B cell (primary cell): Measurements from ENCODE around the gene TAS2R41. TPM values are rescaled to one million over a fixed set of nuclear protein-coding genes. Genes with fewer than 3 reads are reported as not detected.

Experiments used
- ATAC-seq: fragments of 200-7000 bp; cut with Tn5 transposase; one replicate; pipeline ENCODE4 v1.10.0; 2021; ENCODE audit warnings: low read depth, mild to moderate bottlenecking, moderate number of reproducible peaks, moderate library complexity
- CTCF ChIA-PET: fragments of 350-600 bp; sonication (Branson Sonifier 250); formaldehyde crosslinking; loops from one replicate; lab custom pipeline; 2021; ENCODE audit warnings: antibody characterized with exemption, inconsistent platforms; lab: Charles Lee
- POLR2A ChIA-PET: fragments of 350-600 bp; sonication (Branson Sonifier 250); formaldehyde crosslinking; loops from one replicate; lab custom pipeline; 2021; ENCODE audit warnings: antibody characterized with exemption; lab: Charles Lee
- DNase-seq: peaks from one replicate; pipeline ENCODE4 v3.0.0; 2013
- H2AFZ ChIP-seq: 2 replicates; pipeline ENCODE4 v1.6.1; 2012; ENCODE audit warnings: mild to moderate bottlenecking, low read depth, low read length; ENCODE audit not compliant: insufficient read depth, poor library complexity, severe bottlenecking
- H3K27ac ChIP-seq, 2 donors: 1 replicate in 1 of 2; 2 replicates in 1 of 2; pipeline ENCODE4 v1.5.1; 2012 to 2013; ENCODE audit warnings: low read length in 2 of 2, mild to moderate bottlenecking in 2 of 2, moderate library complexity in 1 of 2
- H3K27me3 ChIP-seq, 4 experiments: fragments of 200-600 bp in 1 of 4; sonication (generic) in 1 of 4; replicated peaks in 1 of 4; 1 replicate in 2 of 4; 2 replicates in 2 of 4; pipeline versions ENCODE4 v1.6.1 to v1.7.0; 2013 to 2016; ENCODE audit warnings: low read length in 3 of 4, mild to moderate bottlenecking in 2 of 4, mixed read lengths in 1 of 4, moderate library complexity in 1 of 4; ENCODE audit not compliant: insufficient read depth in 4 of 4, control insufficient read depth in 3 of 4; ENCODE audit errors: control extremely low read depth in 1 of 4
- H3K36me3 ChIP-seq, 2 experiments: replicated peaks in 1 of 2; 1 replicate in 1 of 2; 2 replicates in 1 of 2; pipeline versions ENCODE4 v1.6.1 to v1.7.1; 2013; ENCODE audit warnings: low read length in 1 of 2; ENCODE audit not compliant: insufficient read depth in 2 of 2, control insufficient read depth in 1 of 2; ENCODE audit errors: control extremely low read depth in 1 of 2, extremely low read depth in 1 of 2
- H3K4me1 ChIP-seq, 2 donors: fragments of 200-600 bp in 1 of 2; sonication (generic) in 1 of 2; 1 replicate in 1 of 2; 2 replicates in 1 of 2; pipeline versions ENCODE4 v1.5.1 to v1.6.1; 2013 to 2017; ENCODE audit warnings: low read length in 2 of 2; ENCODE audit not compliant: control insufficient read depth in 2 of 2, insufficient read depth in 2 of 2
- H3K4me2 ChIP-seq: replicated peaks from 2 replicates; pipeline ENCODE3; 2012; ENCODE audit warnings: mild to moderate bottlenecking, low read depth, low read length; ENCODE audit not compliant: poor library complexity, severe bottlenecking
- H3K4me3 ChIP-seq, 5 experiments: fragments of 200-600 bp in 1 of 5; sonication (generic) in 1 of 5; 1 replicate in 3 of 5; 2 replicates in 2 of 5; pipeline versions ENCODE4 v1.5.1 to v1.7.0; 2011 to 2016; ENCODE audit warnings: low read length in 4 of 5, mild to moderate bottlenecking in 4 of 5, low read depth in 2 of 5, control low read depth in 1 of 5, moderate library complexity in 1 of 5; ENCODE audit not compliant: insufficient read depth in 1 of 5; ENCODE audit errors: control extremely low read depth in 1 of 5, extremely low read depth in 1 of 5
- H3K79me2 ChIP-seq: fragments of 200-600 bp; sonication (generic); one replicate; pipeline ENCODE4 v1.6.0; 2016; ENCODE audit warnings: low read length; ENCODE audit not compliant: control insufficient read depth, insufficient read depth
- H3K9ac ChIP-seq: fragments of 200-600 bp; sonication (generic); 2 replicates; pipeline ENCODE4 v1.6.1; 2017; ENCODE audit warnings: mild to moderate bottlenecking, low read length, moderate library complexity
- H3K9me3 ChIP-seq, 3 donors: one replicate each; pipeline versions ENCODE4 v1.6.1 to v1.7.1; 2013; ENCODE audit warnings: low read length in 2 of 3; ENCODE audit not compliant: control insufficient read depth in 2 of 3, insufficient read depth in 1 of 3; ENCODE audit errors: control extremely low read depth in 1 of 3
- H4K20me1 ChIP-seq: 2 replicates; pipeline ENCODE4 v1.6.0; 2012; ENCODE audit warnings: mild to moderate bottlenecking, low read length; ENCODE audit not compliant: insufficient read depth, control insufficient read depth, poor library complexity, severe bottlenecking
- H3K27ac Mint-ChIP-seq: one replicate; pipeline ENCODE4 v1.8.0; 2021; ENCODE audit warnings: mixed read lengths
- H3K27me3 Mint-ChIP-seq: one replicate; pipeline ENCODE4 v1.8.0; 2021; ENCODE audit warnings: mixed read lengths
- H3K4me1 Mint-ChIP-seq: one replicate; pipeline ENCODE4 v1.8.0; 2021; ENCODE audit warnings: mixed read lengths
- H3K4me3 Mint-ChIP-seq: one replicate; pipeline ENCODE4 v1.8.0; 2021; ENCODE audit warnings: mixed read lengths
- H3K9me3 Mint-ChIP-seq: one replicate; pipeline ENCODE4 v1.8.0; 2022; ENCODE audit warnings: mixed read lengths; ENCODE audit not compliant: insufficient read depth
- CTCF ChIP-seq: fragments of 200-600 bp; IDR thresholded peaks from one replicate; pipeline ENCODE4 v1.8.0; 2022; ENCODE audit warnings: antibody characterized with exemption, mild to moderate bottlenecking
- EZH2 ChIP-seq: IDR thresholded peaks from 2 replicates; pipeline ENCODE4 v1.6.1; 2012; ENCODE audit warnings: borderline replicate concordance, low read depth, mild to moderate bottlenecking, moderate library complexity, low read length; ENCODE audit not compliant: insufficient read depth, poor library complexity, severe bottlenecking
- WGBS: methylation state at CpG from one replicate; pipeline ENCODE4 v1.1.5; 2013; ENCODE audit warnings: missing lambda C conversion rate; ENCODE audit not compliant: insufficient coverage; 5-methylcytosine and 5-hydroxymethylcytosine counted together
- intact Hi-C: fragments of 100-400 bp; cut with micrococcal nuclease; formaldehyde crosslinking; loops from one replicate; pipeline ENCODE4 v1.10.0; 2022
- polyA plus RNA-seq: library from polyadenylated mRNA; depleted of rRNA; stranded (reverse); fragments of >200 nt; gene quantifications from 2 replicates; pipeline ENCODE4 v1.2.3, GENCODE V29; 2012
- total RNA-seq, 2 donors: library from RNA; stranded (reverse); fragments of 120-200 nt in 1 of 2; gene quantifications; 1 replicate in 1 of 2; 2 replicates in 1 of 2; pipeline versions ENCODE4 v1.2.3 to v1.2.4, GENCODE V29; 2013 to 2022

The TAS2R41 gene
- total and polyA plus RNA-seq, 2 donors (not counting 1 experiment from before 2014, with no cell fraction given), result not detected

- intact Hi-C loops, result no loop called here
- Mint-ChIP-seq H3K27me3 (peaks cover 11% of the 10 kb centered on the region), H3K4me1 (no peaks in the 10 kb centered on the region), H3K27ac (no peak overlapping the region), H3K9me3 (no peaks in the 10 kb centered on the region), H3K4me3 (no peak overlapping the region)
- H2AFZ ChIP-seq, result no peak overlapping the region
- WGBS, result no CpG with 5 or more reads among the region's 1 CpG
- H3K4me2 ChIP-seq, result no peak overlapping the region
- H3K27me3 ChIP-seq, result peaks cover 0 to 8% (median 0%) of the 10 kb centered on the region in 4 experiments
- TF ChIP-seq EZH2 (no peak), CTCF (no peak)
- no peak overlapping the region for H3K27ac ChIP-seq
- H3K36me3 ChIP-seq, result no peaks in the 10 kb centered on the region
- no peak for ATAC-seq
- H3K9ac ChIP-seq, result no peak overlapping the region
- no peaks in the 10 kb centered on the region for H3K79me2 ChIP-seq
- no peak for DNase-seq
- H3K4me1 ChIP-seq, result no peaks in the 10 kb centered on the region
- no peak overlapping the region for H3K4me3 ChIP-seq
- POLR2A ChIA-PET, result no interaction called here
- H4K20me1 ChIP-seq, result no peaks in the 10 kb centered on the region
- CTCF ChIA-PET, result no interaction called here
- no peaks in the 10 kb centered on the region for H3K9me3 ChIP-seq
Observed at GRCh38 chr7:143494622-143495021, 16.9 kb downstream of the TAS2R41 start.

GRCh38 chr7:143495851-143496250, 18.2 kb downstream of the TAS2R41 start:
- no peak for ATAC-seq
- H3K27ac ChIP-seq, result no peak overlapping the region
- TF ChIP-seq EZH2 (no peak), CTCF (no peak)

More at GRCh38 chr7:143495851-143496250, 18.2 kb downstream of the TAS2R41 start:
- H3K9me3 ChIP-seq, result no peaks in the 10 kb centered on the region
- H3K4me2 ChIP-seq, result no peak overlapping the region
- H2AFZ ChIP-seq, result no peak overlapping the region
- H3K4me3 ChIP-seq, result no peak overlapping the region
- no peaks in the 10 kb centered on the region for H3K4me1 ChIP-seq
- no peaks in the 10 kb centered on the region for H3K36me3 ChIP-seq
- ChIA-PET CTCF (no interaction called here), POLR2A (no interaction called here)
- intact Hi-C loops, result no loop called here
- H4K20me1 ChIP-seq, result no peaks in the 10 kb centered on the region
- H3K27me3 Mint-ChIP-seq, result peaks cover 18% of the 10 kb centered on the region
- no peaks in the 10 kb centered on the region for H3K79me2 ChIP-seq
- H3K27ac Mint-ChIP-seq, result no peak overlapping the region
- peaks cover 0 to 8% (median 0%) of the 10 kb centered on the region in 4 experiments for H3K27me3 ChIP-seq
- no peak for DNase-seq
- no peak overlapping the region for H3K4me3 Mint-ChIP-seq
- H3K4me1 Mint-ChIP-seq, result no peaks in the 10 kb centered on the region
- H3K9ac ChIP-seq, result no peak overlapping the region
- H3K9me3 Mint-ChIP-seq, result no peaks in the 10 kb centered on the region
